OCI-M2 (cell line): ENCODE results near the gene MARF1.
"Not testable (repeated sequence)": the region's sequence is repeated elsewhere in the genome, so short reads cannot be mapped to it uniquely, and the experiment has no call there.

Source experiments
- DNase-seq: peaks from one replicate; lab custom pipeline; 2025; ENCODE audit not compliant: unreplicated experiment; lab: John Stamatoyannopoulos, UW

MARF1 gene

DNA sequence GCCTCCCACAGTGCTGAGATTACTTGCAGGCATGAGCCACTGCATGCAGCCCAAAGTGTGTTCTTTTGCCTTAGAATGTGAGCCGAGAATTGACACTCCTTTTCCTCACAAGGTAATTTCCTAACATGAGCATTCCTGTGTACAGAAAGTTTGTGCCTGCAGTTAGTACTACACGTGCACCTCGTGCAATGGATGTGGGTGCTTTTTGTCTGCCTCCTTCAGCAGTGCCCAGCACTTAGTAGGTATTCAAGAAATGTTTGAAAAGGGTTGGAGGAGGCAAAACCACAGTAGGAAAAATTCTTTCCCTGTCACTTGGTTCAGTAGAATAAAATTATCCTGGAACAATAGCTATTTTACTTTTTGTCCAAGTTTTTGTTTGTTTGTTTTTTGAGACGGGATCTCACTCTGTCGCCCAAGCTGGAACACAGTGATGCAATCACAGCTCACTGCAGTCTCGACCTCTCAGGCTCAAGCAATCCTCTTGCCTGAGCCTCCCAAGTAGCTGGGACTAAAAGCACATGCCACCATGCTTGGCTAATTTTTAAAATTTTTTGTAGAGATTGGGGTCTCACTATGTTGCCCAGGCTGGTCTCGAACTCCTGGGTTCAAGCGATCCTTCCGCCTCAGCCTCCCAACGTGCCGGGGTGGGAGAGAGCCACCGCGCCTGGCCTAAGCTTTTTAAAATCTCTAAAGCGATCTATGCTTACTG lies 9.5 kb upstream of the MARF1 start:
- DNase-seq: no peak

DNA sequence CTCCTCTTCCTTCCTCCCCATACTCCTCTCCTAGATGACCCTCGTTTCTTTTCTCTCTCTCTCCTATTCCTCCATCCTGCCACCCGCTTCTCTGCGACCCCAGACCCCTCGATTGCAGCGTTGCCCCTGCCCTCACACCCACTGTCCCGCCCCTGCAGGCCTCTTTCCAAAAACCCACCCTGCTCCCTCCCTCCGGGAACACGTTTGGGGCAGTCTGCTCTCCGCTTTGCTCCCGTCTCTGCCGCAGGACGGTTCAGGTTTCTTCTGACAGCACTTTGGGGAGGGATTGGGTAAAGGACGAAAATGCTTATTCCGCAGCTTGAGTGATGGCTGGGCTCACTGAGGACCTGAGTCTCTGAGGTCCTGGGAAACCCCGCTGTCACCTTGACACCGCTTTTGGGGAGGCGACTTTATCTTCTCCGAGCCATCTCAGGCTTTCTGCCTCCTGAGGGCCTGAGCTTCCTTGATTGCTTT lies 7.8 kb upstream of the MARF1 start:
- no peak for DNase-seq

DNA sequence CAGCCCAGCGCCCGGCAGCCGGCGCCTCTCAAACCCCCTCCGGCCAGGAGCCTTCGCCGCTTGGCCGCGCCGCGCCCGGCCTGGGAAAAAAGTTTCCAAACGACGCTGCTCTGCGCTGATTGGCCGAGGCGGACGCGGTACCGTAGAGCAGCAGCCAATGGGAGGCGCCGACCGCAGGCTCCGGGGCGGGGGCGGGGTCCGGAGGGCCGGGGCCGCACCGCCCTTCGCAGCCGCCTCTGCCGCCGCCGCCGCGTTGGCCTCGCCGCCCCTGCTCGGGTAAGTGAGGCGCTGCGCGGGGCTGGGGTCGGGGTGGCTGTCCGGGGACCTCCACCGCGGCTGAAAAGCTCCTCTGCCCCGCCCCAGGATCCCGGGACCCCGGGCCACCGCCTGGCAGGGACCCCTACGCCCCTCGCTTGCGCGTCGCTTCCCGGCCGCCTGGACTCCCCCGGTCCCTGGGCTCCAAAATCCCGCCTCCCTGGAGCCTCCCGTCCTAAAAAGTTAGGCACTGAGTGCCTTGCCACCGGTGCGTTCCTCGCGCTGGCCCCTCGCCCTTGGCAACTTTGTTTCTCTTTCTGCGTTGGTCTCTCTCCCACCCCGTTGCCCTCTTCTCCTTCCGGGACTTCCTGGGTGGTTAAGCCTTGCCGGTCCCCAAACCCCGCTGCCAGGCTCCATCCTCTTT lies 7.2 kb upstream of the MARF1 start, which contains the start of gene NDE1:
Gene NDE1 (plus strand): TSS at position 227 of the 679 bp plus-strand sequence. CDS start 14,534 bp downstream, outside the sequence.
- DNase-seq: no peak

DNA sequence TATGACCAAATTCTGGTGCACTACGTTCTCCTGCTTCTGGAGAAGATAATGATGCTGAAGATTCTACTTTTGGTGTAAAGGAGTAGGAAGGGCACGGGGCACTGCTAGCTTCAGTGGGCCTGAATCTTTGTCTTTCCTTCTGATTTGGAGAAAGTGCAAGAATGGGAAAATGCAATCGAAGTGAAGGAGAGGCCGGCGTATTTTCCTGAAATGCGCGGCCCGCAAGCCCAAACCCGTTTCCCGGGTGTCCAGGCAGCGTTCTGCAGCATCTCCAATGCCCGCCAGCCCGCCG lies 6.7 kb upstream of the MARF1 start:
- DNase-seq: no peak

DNA sequence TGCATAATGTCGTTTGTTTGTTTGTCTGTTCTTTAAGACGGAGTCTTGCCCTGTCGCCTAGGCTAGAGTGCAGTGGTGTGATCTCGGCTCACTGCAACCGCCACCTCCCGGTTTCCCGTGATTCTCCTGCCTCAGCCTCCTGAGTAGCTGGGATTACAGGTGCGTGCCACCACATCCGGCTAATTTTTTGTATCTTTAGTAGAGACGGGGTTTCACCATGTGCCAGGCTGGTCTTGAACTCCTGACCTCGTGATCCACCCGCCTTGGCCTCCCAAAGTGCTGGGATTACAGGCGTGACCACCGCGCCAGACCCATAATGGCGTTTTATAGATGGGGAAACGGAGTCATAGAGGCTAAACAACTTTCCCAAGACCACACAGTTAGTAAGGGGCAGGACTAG lies 6.4 kb upstream of the MARF1 start:
- not testable (repeated sequence) for DNase-seq

DNA sequence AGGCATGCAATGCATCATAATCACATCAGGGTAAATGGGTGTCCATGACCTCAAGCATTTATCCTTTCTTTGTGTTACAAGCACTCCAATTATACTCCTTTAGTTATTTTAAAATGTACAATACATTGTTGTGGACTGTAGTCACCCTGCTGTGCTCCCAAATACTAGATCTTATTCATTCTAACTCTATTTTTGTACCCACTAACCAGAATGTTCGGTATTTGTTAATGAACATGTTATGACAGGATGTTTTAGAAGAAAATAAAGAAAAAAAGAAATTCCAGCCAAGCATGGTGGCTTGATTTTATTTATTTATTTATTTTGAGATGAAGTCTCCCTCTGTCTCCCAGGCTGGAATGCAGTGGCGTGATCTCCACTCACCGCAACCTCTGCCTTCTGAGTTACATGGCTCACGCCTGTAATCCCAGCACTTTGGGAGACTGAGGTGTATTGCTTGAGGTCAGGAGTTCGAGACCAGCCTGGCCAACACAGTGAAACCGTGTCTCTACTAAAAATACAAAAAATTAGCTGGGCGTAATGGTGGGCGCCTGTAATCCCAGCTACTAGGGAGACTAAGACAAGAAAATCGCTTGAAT lies 5.3 kb upstream of the MARF1 start:
- no peak for DNase-seq

DNA sequence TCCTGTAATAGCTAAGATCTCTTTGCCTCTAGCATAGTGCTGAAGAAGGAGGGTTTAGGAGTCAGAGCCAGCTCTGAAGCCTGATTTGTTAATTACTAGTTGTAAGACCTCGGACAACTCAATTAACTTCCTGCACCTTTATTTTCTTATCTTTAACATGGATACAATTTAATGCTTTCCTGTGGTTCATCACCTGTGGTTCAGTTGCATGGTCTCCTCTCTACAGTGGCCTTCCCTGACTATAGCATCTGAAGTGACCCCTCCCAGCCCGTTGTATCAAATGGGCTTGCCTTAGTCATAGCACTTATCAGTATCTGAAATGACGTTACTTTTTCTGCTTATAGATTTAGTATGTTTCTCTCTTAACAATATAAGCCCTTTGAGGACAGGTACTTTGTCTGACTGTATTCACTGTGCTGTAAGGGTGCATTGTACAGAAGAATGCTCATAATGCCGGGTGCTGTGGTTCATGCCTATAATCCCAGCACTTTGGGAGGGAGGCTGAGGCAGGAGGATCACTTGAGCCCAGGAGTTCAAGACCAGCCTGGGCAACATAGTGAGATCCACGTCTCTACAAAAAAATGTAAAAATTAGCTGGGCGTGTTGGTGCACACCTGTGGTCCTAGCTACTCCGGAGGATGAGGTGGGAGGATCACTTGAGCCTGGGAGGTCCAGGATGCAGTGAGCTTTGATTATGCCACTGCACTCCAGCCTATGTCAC lies 4.5 kb upstream of the MARF1 start:
- no peak for DNase-seq

DNA sequence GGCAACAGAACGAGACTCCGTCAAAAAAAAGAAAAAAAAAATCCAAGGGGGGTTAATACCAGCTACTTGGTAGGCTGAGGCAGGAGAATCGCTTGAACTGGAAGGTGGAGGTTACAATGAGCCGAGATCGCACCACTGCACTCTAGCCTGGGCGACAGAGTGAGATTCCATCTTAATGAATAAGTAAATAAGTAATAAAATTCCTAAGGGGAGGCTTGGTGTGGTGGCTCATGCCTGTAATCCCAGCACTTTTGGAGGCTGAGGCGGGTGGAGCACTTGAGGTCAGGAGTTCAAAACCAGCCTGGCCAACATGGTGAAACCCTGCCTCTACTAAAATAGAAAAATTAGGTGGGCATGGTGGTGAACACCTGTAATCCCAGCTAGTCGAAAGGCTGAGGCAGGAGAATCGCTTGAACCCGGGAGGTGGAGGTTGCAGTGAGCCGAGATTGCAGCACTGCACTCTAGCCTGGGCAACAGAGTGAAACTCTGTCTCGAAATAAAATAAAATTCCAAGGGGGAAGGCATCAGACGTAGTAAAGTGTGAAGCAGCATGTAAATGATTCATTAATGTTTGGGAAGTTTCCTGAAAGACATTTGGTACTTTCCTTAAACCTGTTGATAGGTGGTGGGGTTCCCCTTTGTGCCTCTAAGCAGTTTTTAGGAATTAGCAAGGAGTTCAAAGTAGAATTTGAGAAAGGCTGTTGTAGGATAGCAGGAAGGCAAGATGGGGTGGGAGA lies 3.8 kb upstream of the MARF1 start:
- DNase-seq: not testable (repeated sequence)

DNA sequence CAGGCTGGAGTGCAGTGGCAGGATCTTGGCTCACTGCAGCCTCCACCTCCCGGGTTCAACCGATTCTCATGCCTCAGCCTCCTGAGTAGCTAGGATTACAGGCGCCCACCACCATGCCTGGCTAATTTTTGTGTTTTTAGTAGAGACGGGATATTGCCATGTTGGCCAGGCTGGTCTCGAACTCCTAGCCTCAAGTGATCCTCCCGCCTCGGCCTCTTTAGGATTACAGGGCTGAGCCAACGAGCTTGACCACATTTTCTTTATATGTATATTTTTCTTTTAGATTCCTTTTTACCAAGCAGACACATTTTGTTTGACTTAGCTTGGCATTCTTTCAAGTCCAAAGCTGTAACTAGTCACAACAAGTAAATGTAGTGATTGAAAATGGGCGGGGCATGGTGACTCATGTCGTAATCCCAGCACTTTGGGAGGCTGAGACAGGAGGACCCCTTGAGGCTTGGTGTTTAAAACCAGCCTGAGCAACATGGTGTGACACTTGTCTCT lies 2.1 kb upstream of the MARF1 start:
- DNase-seq: not testable (repeated sequence)

DNA sequence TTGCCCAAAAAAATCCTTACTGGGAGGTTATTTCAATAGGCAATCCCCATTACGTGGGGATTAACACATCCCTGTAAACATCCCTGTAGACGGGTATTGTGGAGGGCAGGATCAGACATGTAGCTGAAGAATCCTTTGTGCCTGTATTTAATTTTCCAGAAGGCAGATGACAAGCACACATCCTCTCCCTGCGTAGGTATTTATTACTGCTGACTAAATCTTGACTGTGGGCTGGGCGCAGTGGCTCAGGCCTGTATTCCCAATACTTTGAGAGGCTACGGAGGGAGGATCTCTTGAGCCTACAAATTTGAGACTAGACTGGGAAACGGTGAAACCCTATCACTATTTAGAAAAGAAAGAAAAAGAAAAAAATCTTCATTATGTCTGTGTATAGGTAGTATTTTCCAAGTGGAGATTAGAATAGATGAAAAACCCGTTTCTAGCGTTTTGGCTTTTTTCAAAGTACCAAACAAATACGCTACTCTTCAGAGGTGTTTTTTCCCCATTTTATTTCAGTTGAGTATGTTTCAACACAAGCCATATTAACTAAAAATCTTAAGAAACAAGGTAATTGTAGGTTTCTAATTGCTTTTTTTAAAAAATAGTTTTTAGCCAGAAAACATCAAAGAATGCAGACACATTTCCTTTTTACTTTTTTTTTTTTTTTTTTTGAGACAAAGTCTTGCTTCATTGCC lies 1.5 kb upstream of the MARF1 start:
- DNase-seq: no peak

DNA sequence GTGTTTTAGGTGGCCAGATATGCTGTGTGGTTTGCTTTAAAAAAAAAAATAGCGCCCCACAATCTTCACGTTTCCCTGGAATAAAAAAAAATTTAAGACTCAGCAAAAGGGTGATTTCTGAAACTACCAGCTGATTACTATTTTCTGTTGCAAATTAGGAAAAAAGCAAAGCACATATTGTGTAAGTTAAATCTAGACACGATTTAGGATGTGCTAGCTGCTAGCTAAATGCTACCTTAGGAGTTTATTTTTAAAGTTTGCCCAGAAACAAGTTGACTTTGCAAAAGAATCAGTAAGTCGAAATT lies 944 bp upstream of the MARF1 start:
- DNase-seq: no peak

DNA sequence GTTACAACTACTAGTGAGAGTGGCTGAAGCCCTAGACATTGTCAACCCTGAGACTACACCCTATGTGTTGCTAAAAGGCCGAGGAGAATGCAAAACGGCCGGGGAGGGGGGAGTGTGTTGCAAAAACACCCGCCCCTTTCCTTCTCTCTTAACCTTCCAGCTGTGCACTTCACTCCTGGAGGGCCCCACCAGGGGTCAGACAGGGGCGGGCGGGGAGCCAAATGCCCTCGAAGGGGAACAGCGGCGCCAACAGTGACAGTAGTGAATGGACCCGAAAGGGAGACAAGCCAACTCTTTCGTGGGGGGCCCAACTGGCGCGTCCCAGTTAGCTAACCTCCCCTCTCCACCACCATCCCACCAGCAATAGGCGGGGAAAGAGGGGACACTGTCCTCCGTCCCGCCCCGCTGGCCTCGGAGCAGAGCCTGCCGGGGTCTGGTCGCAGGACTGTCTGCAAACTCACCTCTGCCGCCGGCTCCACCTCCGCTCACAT lies 352 bp downstream of the MARF1 start:
- peak; percentile 76 for DNase-seq

DNA sequence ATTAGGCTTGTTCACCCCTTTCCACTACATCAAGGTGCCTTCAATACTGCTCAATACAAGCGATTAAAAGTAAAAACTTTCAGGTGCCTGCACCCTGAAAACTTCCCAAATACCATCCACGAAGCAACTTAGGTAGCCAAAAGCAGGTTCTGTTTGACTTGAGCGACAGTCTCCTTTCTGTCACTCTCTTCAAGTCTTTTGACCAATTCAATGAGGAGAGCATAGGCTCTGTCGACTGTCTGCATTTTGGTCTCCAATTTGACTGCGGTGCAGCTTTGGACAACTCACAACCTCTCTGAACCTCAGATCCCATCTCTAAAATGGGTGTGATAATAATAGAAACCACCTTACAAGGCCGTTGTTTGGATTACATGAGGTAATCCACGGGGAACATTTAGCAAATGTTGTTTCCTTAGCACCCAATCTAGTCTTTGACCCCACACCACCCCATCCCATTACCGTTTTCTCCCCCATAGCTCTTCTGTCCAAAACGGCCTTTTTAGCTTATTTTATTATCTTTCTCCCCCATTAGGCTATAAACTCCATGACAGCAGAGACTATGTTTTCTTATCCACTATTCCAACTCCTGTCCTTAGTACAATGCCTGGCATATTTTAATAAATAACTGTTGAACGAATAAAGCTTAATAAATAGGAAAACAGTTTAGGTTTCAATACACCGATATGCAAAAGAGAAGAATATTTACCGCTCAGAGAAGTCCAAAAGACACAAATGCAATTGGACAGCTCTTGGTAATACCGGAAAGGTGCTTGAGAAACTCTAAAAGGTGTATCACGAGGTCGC lies 999 bp downstream of the MARF1 start:
- no peak for DNase-seq

DNA sequence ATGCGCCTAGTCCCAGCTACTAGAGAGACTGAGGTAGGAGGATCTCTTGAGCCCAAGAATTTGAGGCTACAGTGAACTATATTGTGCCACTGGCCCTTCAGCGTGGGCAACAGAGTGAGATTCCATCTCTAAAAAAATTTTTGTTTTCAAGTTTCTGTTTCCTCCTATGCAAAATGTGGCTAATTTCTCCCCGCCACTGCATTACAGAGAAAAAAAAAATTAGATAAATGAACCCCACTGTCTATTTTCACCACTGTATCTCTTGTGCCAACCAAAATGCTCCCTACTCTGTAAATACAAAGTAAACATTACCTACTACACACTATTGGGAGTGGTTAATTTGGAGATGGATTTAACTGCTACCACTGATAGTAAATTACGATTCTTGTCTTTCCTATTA lies 2.0 kb downstream of the MARF1 start:
- DNase-seq: no peak

DNA sequence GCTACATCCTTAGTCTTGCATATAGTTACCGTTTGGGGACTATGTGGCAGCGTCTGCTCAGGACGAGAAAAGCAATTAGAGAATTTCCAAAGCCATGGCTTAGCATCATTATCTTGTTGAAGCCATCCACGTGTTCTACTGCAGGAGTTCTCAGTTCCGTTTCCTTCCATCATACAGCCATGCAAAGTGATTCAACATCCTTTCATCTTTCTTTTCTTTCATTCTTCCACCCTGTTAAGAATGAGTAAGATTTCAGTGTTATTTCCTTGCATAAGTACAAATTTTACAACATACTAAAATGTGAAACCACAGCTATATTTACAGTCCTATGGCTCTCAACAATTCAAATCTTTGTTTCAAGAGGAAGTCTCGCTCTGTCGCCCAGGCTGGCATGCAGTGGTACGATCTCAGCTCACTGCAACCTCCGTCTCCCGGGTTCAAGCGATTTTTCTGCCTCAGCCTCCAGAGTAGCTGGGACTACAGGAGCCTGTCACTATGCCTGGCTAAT lies 3.8 kb downstream of the MARF1 start:
- DNase-seq: no peak

DNA sequence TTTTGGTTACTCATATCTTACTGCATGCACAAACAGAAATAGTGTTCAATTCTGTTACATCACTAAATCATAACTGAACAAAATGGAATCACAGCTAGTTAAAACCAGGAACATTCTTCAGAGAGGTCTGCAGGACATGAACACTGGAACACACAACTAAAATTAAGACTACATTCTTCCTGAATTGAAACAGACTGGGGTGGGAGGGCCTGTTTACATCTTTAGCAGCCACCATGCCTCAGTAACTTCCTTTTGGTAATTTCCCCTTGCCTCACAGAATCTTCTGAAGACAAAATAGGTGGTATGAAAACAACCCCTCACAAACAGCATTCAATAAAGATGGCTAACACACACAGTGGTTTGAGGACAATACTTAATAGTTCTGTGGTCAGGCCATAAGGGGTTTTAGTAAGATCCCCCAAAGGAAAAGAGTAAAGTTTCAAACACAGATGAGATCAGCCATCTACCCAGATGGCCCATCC lies 6.5 kb downstream of the MARF1 start:
- no peak for DNase-seq

DNA sequence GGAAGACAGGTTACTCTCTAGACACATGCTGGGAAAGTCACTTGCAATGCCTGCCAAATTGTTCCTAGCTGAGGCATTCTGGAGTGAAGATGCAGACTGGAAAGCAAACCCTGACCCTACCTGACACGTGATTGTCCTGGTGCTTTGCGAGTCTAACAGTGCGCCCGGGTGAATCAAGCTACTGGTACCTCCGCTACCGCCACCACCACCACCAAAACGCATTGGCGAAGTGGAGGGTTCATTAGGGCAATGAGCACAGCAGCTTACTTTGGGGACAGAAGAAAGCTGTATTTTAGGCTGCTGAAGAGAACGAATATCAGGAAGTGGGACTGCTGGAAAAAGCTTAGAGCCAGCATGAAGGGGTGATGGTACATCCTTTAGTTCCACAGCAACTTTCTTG lies 7.0 kb downstream of the MARF1 start:
- no peak for DNase-seq

DNA sequence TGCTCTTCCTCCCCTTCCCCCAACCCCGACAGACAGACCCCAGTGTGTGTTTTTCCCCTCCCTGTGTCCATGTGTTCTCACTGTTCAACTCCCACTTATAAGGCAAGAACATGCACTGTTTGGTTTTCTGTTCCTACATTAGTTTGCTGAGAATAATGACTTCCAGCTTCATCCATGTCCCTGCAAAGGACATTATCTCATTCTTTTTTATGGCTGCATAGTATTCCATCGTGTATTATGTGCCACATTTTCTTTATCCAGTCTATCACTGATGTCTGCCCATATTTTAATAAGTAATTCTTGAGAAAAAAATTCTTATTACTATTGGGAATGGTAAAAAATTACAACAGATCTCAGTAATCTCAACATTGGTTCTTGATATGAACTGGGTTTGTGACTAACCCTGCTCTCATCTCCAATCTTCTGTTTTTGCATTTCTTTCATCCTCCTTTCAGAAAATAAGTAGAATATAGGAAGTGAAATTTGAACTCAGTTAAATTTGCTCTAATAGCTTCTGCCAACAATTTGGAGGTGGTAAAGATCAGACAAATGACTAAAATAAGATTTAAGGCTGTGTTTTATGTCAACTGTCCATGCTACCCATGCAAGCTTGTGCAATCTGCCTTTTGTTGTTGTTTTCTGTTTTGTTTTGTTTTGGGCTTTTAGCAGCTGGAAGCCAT lies 11.1 kb downstream of the MARF1 start:
- no peak for DNase-seq

DNA sequence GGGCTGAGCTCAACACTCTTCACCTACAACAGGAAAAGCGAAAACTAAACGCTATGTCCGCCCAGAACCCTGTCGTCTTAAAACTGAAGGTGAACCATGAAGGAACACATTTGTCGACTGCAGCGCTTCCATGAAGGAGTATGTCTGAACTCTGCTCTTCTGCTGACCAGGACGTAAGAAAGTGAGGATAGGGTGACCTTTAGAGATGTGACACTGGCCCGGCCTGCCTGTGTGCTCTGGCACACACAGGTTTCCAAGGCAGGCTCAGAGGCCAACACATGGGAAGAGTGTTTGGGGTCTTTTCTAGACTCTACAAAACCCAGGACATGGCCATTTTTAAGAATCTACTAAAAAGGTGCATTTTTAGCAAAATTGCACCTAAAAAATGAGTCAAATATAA lies 21.1 kb downstream of the MARF1 start:
- no peak for DNase-seq
